Measurements from ENCODE around the gene DCTN4. TPM values are rescaled to one million over a fixed set of nuclear protein-coding genes. Genes with fewer than 3 reads are reported as not detected.

Gene DCTN4
- 10 to 100 TPM; 23.2 to 55.3 (median 42.4) TPM for total RNA-seq

- peak within 1 kb of the TSS; percentile 54 to 60 (median 56) for H3K4me3 ChIP-seq
- H3K36me3 ChIP-seq, result peaks cover 0 to 26% (median 0%) of the 10 kb centered on the region in 4 donors
- in situ Hi-C loops (cut with MboI; ENCODE audit: low pct_ligation_motif_present in 1 of 4, low pct_unique_long_range_greater_than_20kb in 1 of 4, low sequenced_read_pairs in 3 of 4), result no loop called here
- H3K27me3 ChIP-seq, result no peaks in the 10 kb centered on the region
- H3K9me3 ChIP-seq, result no peaks in the 10 kb centered on the region
- DNase-seq, result peak; percentile 96
- TF ChIP-seq POLR2AphosphoS5 (IDR thresholded peaks at IDR 0.05) (peak; percentile 46 to 74 (median 55)), EP300 (IDR thresholded peaks at IDR 0.05; ENCODE audit: low read depth) (no peak), CTCF (IDR thresholded peaks at IDR 0.05) (peak in 1 of 5 experiments; percentile 16), POLR2A (IDR thresholded peaks at IDR 0.05) (peak; percentile 47)
- H3K27ac ChIP-seq, result peak within 1 kb of the TSS; percentile 90 to 95 (median 94)
- WGBS, 2 donors (ENCODE audit: low coverage in 1 of 2), result 1% methylated on average over 51 of the region's 51 CpGs; no CpG with 5 or more reads in 1 of the 2 donors
- intact Hi-C loops (cut with DNase I; ENCODE audit: low total_unique reads), result no loop called here
- H3K4me1 ChIP-seq, result peaks cover 8 to 37% (median 18%) of the 10 kb centered on the region in 4 donors
Measured at GRCh38 chr5:150758531-150759333, at the start of gene DCTN4. Gene DCTN4 (minus strand): TSS chr5:150759017. CDS start chr5:150758993, 24 bp downstream.

GRCh38 chr5:150804388-150804787 is 45.6 kb upstream of the DCTN4 start:
- intact Hi-C loops (cut with DNase I; ENCODE audit: low total_unique reads) (loop anchor here (5.0 kb wide), 1 partner anchor 43 kb away; the partner anchor contains the start of gene IRGM), in situ Hi-C loops (cut with MboI; ENCODE audit: low pct_ligation_motif_present in 1 of 4, low pct_unique_long_range_greater_than_20kb in 1 of 4, low sequenced_read_pairs in 3 of 4) (no loop called here)
- DNase-seq, result no peak
- no peak overlapping the region for H3K4me3 ChIP-seq
- peaks cover 46% of the 10 kb centered on the region for H3K27me3 ChIP-seq
- H3K9me3 ChIP-seq, result no peaks in the 10 kb centered on the region
- H3K4me1 ChIP-seq, result peaks cover 0 to 12% (median 0%) of the 10 kb centered on the region in 4 donors
- H3K36me3 ChIP-seq, result no peaks in the 10 kb centered on the region
- no peak overlapping the region for H3K27ac ChIP-seq
- WGBS, 2 donors (ENCODE audit: low coverage in 1 of 2), result 87 to 92% methylated on average over 4 to 6 of the region's 6 CpGs
- TF ChIP-seq POLR2A (IDR thresholded peaks at IDR 0.05), result no peak
- no peak for TF ChIP-seq POLR2AphosphoS5 (IDR thresholded peaks at IDR 0.05)
- no peak for TF ChIP-seq EP300 (IDR thresholded peaks at IDR 0.05; ENCODE audit: low read depth)
- TF ChIP-seq CTCF (IDR thresholded peaks at IDR 0.05), result no peak

- in situ Hi-C loops (cut with MboI; ENCODE audit: low pct_ligation_motif_present in 1 of 4, low pct_unique_long_range_greater_than_20kb in 1 of 4, low sequenced_read_pairs in 3 of 4) (no loop called here), intact Hi-C loops (cut with DNase I; ENCODE audit: low total_unique reads) (loop anchor here (5.0 kb wide), 1 partner anchor 46 kb away; the partner anchor contains the start of gene IRGM)
Measured at GRCh38 chr5:150801117-150801927, 42.5 kb upstream of the DCTN4 start.

More at GRCh38 chr5:150801117-150801927, 42.5 kb upstream of the DCTN4 start:
- H3K9me3 ChIP-seq, result no peaks in the 10 kb centered on the region
- 8 to 9% methylated on average over 7 to 15 of the region's 15 CpGs for WGBS, 2 donors (ENCODE audit: low coverage in 1 of 2)
- H3K27ac ChIP-seq, result peak overlapping the region; percentile 22 to 67 (median 44)
- peaks cover 0 to 2% (median 0%) of the 10 kb centered on the region in 4 donors for H3K36me3 ChIP-seq
- H3K4me3 ChIP-seq, result peak overlapping the region in 3 of 4 donors; percentile 4 to 35 (median 17)
- DNase-seq, result peak; percentile 21
- H3K27me3 ChIP-seq, result peaks cover 29% of the 10 kb centered on the region
- peak; percentile 45 to 61 (median 58) for TF ChIP-seq CTCF (IDR thresholded peaks at IDR 0.05)
- TF ChIP-seq POLR2AphosphoS5 (IDR thresholded peaks at IDR 0.05), result no peak
- peaks cover 0 to 12% (median 0%) of the 10 kb centered on the region in 4 donors for H3K4me1 ChIP-seq

Measured in transverse colon (tissue), 4 donors.